Left cardiac atrium (tissue), 4 donors: ENCODE results near the gene MPP7. TPM values are rescaled to one million over a fixed set of nuclear protein-coding genes. Genes with fewer than 3 reads are reported as not detected.
A peak's percentile ranks its signal among the peaks of the same experiment; 100 is the strongest.
"Not testable (repeated sequence)": the region's sequence is repeated elsewhere in the genome, so short reads cannot be mapped to it uniquely, and the experiment has no call there.

Experiments used
- ATAC-seq, 2 donors: fragments of 200-7000 bp; cut with Tn5 transposase; one replicate each; pipeline ENCODE4 v1.9.1; 2020; ENCODE audit warnings: mild to moderate bottlenecking in 2 of 2, moderate library complexity in 2 of 2
- DNase-seq: peaks from one replicate; pipeline ENCODE4 v3.0.0-alpha.2; 2020
- intact Hi-C, 2 donors: fragments of 100-400 bp; cut with DNase I; formaldehyde crosslinking; loops; one replicate each; pipeline versions ENCODE4 v1.14.1 to v1.15.1; 2022 to 2023
- long read RNA-seq: library from polyadenylated mRNA; unstranded; transcript quantifications from one replicate; pipeline ENCODE4 v2.0.0, GENCODE V29; 2021
- total RNA-seq, 2 donors: library from RNA; stranded (reverse); fragmentation: NEBNext Ultra II Directional; extraction: Animal tissue kit (Norgen Biotek cat#: 25700); gene quantifications; one replicate each; pipeline ENCODE4 v1.2.1, GENCODE V29; 2021
- donor health status: DM: no; HTN: yes; CAD: no.
- donor health status: DM: no; HTN: yes; CAD: no; lungs with severe emphysema.
- donor health status: DM: yes; HTN: yes; CAD: no.
- donor health status: Dilated cardiomyopathy.

The MPP7 gene
- total RNA-seq: 10 to 100 TPM in 1 of 2 donors, 1 to 10 TPM in 1; 9.7 to 11.0 TPM
- long read RNA-seq, partial matches to known transcripts: 2 of 16 reads
- long read RNA-seq, other reads (novel, unspliced or antisense): 14 of 16 reads

DNA sequence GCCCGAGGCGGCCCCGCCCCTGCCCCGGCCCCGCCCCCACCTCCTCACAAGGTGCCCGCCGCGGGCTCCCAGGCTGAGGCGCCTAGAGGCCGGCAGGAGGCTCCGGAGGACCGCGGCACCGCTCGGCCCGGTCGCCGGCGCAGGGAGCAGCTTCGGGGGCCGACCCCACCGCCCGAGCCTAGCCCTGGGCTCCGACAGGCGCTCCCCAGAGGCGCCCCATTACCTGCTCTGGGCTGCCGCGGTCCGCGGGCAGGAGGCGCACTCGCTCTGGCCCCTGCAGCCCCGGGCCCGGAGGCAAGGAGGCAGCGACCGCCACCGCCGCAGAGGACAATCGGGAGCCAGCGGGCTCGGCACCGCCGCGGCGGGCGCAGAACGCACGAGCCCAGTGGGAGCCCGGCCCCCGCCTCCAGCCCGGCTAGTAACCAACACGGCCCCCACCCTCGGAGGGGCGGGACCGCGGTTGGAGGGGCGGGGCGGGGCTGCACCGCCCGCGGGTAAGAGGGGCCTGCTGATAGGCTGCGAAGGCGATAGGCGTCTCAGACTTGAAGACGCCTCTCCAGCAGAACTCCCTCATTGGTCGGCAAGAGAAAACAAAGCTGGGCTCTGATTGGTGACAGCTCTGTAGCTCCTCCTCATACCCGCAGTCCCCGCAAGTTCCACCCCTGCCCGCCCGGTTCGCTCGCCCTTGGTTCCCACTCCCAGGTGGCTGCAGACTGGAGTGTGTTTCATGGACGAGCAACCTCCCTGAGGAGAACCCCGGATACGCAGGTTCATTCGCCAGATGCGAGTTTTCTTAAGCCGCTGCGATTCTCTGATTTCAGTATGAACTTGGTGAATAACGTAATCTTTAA lies at the start of gene MPP7:
Gene MPP7, minus strand, starts transcription at position 427 of the 851 bp plus-strand sequence. CDS start 64,460 bp downstream, outside the sequence.
- peak; percentile 99 for ATAC-seq
- peak; percentile 95 for DNase-seq
- intact Hi-C loops: loop anchor here in 1 of 2 donors (2.0 kb wide), 1 partner anchor 82 kb away; no protein-coding TSS in a partner anchor

DNA sequence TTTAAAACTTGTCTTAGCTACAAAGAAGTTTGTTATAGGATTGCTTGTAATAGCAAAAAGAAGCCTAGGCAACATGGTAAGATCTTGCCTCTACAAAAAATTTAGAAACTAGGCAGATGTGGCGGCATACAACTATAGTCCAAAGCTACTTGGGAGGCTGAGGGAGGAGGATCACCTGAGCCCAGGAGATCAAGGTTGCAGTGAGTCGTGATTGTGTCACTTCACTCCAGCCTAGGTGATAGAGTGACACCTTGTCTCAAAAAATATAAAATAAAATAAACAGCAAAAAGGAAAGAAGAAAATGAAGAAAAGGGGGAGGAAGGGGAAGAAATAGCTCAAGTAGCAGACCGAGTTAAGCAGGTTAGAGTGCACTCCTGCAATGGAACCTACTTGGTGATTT lies 47.0 kb upstream of the MPP7 start:
- ATAC-seq (no peak), DNase-seq (no peak)
- intact Hi-C loops: no loop called here

DNA sequence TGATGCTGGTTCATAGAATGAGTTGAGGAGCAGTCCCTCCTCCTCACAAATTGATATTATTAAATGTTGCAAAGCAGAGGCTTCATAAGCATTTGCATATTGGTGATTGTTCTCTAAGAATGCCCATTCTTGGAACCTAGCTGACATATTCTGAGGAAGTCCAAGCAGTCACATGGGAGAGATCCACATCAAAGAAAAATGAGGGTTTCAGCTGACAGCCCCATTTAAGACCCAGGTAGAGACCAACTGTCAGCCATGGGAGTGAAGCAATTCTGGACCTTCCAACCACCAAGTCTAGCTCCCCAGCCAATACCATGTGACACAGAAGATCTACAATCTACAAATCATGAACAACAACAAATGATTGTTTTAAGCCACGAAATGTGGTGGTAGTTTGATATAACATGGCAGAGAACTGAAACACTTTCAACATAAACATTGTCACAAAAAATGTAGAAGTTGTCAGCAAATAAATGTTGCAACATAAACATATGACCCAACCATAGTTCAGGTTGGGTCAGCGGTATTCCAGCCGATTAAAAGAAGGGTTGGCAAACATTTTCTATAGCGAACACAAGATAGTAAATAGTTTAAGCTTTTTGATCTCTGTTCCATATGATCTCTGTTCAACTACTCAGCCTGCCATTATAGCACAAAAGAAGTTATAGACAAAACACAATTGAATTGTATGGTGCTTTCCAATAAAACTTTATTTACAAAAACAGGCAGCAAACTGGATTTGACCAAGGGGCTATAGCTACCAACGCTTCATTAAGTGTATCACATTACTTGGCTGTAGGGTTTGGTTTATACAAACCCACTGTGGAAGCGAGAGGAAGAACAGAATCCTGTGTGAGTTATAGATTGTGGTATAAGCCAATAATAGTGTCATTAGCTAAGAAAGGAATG lies 41.4 kb upstream of the MPP7 start:
- no peak for DNase-seq
- intact Hi-C loops: no loop called here
- ATAC-seq: no peak

DNA sequence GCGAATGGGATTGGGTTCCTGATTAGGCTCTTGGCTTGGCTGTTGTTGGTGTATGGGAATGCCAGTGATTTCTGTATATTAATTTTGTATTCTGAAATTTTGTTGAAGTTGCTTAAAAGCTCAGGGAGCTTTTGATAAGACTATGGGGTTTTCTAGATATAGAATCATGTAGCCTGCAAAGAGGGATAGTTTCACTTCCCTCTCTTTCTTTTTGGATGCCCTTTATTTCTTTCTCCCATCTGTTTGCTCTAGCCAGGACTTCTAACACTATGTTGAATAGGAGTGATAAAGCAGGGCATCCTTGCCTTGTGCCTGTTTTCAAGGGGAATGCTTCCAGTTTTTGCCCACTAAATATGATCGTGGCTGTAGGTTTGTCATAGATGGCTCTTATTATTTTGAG lies 40.4 kb upstream of the MPP7 start:
- intact Hi-C loops: no loop called here
- DNase-seq (no peak), ATAC-seq (no peak)

DNA sequence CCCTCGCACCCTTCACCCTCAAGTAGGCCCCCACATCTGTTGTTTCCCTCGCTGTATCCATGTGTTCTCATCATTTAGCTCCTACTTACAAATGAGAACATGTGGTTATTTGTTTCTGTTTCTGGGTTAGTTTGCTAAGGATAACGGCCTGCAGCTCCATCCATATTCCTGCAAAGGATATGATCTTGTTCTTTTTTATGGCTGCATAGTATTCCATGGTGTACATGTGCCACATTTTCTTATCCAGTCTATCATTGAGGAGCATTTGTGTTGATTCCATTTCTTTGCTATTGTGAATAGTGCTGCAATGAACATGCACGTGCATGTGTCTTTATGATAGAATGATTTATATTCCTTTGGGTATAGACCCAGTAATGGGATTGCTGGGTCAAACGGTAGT lies 38.8 kb upstream of the MPP7 start:
- intact Hi-C loops, ATAC-seq, DNase-seq: not testable (repeated sequence)

DNA sequence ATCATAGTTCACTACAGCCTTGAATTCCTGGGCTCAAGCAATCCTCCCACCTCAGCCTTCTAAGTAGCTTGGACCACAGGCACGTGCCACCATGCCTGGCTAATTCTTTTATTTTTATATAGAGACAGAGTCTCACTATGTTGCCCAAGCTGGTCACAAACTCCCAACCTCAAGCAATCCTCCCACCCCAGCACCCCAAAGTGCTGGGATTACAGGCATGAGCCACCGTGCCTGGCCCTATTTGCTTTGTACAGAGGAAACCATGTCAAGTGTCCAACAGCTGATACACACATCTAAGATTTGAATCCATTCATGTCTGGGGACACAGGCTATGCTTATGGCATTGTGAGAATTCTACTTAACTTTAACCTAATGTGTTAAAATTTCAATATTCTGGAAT lies 29.9 kb upstream of the MPP7 start:
- DNase-seq: no peak
- intact Hi-C loops: no loop called here
- ATAC-seq: no peak

DNA sequence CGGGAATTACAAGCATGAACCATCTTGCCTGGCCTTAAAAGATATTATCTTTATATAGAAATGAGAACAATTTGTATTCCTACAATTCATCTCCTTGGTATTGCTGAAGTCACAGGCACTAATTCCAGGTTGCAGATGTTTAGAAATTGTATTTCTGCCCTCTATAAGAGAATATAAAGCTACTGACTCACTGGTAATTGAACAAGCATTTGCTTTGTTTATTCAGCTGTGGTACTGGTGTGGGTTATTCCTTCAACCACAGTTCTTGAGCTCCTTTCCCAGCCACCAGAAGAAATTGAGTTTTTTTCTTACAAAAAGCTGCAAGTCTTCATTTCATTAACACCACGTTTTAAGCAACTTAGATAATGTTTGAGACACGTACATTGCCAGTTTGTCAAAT lies 29.0 kb upstream of the MPP7 start:
- no peak for ATAC-seq
- no peak for DNase-seq
- intact Hi-C loops: no loop called here

DNA sequence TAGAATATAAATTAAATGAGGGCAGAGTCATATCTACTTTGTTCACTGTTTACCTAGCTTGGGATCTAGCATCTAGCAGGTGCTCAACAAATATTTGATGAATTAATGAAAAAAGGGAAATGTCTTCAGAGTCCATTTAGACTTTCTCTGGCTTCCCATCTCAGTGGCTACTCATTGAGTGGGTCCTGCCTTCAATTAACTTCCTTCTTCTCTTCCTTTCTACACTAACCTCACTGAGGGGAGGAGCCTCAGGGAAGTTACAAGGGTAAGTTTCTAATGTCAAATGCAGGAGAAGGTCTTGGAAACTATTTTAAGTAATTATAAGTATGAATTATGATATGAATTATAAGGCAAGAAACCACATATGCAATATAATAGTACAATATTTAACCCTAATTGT lies 28.2 kb upstream of the MPP7 start:
- DNase-seq: no peak
- no peak for ATAC-seq
- intact Hi-C loops: no loop called here

DNA sequence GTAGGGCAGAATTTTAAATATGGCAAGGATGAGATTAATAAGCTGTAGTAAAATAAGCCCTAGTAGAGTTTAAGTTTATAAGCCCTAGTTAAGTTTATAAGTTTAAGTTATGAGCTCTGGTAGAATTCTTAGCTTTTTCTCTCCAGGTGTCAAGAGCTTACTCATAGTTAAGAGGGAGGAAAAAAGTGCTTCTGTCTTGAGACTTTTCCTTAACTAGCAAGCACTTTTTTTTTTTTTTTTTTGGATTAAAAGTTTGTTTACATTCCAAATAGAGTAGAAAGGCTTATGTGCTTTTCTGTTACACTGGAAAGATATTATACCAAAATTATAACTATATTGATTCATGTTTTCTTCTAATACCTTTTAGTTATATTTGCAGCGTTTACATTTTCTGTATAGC lies 25.5 kb upstream of the MPP7 start:
- ATAC-seq: no peak
- intact Hi-C loops: no loop called here
- DNase-seq: no peak

DNA sequence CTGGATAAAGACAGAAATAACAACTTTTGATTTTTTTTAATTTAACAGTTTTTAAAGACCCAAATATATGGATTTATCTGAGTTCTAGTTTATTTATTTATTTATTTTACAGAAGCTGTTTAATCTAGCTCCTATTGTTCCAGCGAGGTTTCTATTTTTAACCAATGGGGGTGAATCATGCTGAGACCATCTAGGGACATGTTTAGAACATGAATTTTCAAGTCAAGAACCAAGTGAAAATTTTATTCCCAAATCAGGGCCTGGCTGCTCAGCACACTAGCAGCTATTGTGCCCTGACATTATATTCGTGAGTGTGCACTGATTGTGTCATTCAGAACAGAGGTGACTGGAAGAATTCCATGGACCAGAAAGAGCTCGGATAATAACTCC lies 24.6 kb upstream of the MPP7 start:
- DNase-seq (no peak), ATAC-seq (peak; percentile 20 to 46)
- intact Hi-C loops: no loop called here

DNA sequence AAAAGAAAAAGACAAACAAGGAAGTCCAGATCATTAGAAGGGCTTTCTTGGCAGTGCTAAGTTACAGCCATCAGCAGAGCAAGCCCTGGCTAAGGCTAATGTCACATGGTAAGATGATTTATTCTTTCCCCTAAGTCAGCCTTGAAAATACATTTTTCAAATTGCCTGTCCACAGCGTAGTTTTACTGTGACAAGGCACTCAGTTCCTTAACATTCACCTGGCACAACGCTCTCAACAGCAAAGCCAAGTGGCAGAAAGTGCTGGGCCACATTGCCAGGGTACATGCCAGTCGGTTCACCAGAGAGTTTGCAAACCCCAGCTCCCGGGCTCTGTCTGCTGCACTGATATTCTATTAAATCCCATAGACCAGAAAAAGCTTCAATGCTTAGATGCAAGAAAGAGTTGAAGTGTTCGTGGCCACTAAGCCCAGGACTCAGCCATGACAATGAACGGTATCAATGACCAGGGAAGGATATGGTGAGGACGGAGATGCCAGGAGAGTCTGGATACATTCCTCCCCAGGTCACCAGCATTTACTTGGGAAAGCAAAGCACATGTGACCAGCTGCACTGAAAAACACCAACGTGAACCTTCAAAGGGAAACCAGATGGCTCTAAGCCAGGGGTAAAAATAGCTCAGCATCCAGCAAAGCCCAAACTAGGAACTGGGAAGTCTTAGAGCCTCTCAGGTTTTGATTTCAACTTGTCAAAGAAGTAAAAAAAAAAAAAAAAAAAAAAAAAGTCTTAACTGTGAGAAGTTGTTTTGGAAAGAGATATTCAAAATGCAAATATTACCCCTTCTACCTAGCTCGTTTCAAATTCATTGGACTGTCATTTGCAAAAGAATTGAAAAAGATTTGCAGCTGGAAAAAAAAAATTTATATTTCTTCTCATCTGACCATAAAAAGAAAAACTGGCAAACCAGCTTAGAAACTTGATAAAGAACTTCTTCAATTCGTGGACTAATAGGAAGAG lies 23.9 kb upstream of the MPP7 start:
- intact Hi-C loops: no loop called here
- ATAC-seq (peak; percentile 84 to 88), DNase-seq (no peak)

DNA sequence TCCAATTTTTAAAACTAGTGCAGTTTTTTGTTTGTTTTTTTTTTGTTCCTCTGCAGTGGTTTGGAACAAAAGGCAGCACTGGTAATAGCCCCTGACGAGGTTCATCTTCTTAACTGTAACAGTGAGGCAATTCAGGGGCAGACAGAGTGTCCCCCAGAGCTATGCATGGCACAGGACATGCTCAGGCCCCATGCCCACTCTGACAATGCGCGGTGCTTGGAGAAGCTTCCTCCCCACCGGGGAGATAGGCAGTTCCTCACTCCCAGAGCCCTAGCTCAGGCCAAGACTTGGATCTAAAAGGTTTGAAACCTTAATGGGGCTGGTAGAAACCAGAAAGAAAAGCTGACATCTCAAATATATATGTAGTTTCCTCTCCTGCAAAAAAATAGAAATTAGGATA lies 17.9 kb upstream of the MPP7 start:
- ATAC-seq: no peak
- intact Hi-C loops: no loop called here
- DNase-seq: no peak

DNA sequence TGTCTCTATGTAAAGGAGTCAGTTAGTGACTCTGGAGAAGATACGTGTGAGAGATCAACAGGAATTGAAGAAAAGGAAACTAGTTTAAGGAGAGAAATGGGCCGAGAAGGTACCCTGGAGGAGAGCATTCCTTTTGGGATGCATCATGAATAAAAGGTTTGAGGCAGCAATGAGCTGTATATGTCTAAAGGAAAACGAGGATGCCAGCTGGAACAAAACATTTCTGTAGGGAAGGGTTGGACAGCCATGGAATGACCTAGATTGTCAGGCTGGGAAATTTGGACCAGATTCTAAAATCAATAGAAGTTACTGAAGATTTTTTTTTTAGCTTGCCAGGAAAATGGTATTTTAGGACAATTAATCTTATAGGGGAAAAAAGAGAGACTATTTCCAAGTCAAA lies 17.2 kb upstream of the MPP7 start:
- no peak for DNase-seq
- no peak for ATAC-seq
- intact Hi-C loops: no loop called here

DNA sequence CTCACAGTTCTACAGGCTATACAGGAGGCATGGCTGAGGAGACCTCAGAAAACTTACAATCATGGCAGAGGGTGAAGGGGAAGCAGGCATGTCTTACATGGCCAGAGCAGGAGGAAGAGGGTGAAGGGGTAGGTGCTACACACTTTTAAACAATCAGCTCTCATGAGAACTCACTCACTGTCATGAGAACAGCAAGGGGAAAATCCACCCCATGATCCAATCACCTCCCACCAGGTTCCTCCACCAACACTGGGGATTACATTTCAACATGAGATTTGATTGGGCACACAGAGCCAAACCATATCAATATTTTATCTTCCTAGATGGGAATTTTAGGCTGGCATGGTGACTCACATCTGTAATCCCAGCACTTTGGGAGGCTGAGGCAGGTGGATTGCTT lies 16.2 kb upstream of the MPP7 start:
- ATAC-seq, DNase-seq, intact Hi-C loops: not testable (repeated sequence)

DNA sequence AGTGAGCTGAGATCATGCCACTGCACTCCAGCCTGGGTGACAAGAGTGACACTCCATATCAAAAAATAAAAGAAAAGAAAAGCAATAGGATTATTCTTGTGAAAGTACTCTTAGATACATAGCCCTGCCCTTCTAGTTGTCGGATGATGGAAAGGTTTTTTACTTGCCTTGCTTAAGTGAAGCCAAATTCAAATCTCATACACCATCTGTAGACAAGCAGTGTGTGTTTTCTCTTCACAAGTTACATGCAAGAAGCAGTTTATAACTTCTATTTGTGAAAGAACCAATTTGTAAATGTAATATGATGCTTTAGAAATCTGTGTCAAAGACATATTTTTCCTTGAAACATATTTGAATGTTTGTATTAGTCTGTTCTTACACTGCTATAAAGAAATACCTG lies 15.8 kb upstream of the MPP7 start:
- ATAC-seq: no peak
- intact Hi-C loops: no loop called here

DNA sequence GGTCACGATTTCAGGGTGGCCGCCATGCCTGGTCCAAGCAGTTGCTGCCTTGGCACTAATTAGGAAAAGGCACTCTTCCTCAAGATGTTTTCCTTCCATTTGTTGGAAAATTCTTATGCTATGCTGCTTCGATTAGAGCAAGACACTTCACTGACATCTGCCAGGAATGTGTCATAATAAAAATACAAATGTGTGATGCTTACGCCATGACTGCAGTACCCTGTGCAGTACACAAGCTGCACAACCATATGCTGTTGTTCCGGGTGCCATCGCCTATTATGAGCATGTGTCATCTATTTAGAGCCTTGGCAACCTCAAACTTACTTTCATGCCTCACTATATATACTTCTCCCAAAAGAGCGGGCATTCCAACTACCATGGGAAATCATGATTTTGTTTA lies 14.9 kb upstream of the MPP7 start:
- no peak for DNase-seq
- intact Hi-C loops: no loop called here
- no peak for ATAC-seq

More for the DNA sequence above, 15.8 kb upstream of the MPP7 start:
- no peak for DNase-seq

DNA sequence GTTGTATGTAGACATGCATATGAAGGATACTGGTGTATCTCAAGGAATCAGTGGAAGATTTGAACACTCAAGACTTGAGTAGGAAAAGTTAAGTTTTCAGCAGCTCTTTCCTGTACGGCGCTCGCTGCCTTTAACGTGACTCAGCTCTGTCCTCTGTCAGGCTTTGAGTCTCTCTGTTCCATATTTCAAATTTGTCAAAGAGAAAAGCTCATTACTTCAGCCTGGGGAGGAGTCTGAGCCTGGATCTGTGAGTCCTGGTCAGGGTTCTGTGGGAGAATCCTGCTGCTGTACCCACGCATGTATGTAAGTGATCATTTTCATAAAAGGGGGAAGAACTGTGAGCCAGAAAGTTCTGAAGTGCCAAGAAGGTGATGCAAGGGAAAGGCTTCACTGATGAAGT lies 13.8 kb upstream of the MPP7 start:
- intact Hi-C loops: no loop called here
- ATAC-seq (no peak), DNase-seq (no peak)

DNA sequence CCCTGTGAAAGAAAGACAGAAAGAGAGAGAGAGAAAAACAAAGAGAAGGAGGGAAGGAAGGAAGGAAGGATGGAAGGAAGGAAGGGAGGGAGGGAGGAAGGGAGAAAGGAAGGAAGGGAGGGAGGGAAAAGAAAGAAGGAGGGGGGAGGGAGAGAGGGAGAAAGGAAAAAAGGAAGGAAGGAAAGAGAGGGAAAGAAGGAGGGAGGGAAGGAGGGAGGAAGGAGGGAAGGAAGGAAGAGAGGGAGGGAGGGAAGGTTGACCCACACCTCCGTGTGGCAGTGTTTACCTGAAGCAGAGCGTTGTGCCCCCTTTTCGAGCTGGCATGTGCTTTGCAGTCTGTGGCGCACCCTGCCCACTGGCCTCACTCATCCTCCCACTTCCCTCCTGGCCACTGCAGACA lies 12.3 kb upstream of the MPP7 start:
- no peak for DNase-seq
- ATAC-seq: no peak
- intact Hi-C loops: no loop called here

DNA sequence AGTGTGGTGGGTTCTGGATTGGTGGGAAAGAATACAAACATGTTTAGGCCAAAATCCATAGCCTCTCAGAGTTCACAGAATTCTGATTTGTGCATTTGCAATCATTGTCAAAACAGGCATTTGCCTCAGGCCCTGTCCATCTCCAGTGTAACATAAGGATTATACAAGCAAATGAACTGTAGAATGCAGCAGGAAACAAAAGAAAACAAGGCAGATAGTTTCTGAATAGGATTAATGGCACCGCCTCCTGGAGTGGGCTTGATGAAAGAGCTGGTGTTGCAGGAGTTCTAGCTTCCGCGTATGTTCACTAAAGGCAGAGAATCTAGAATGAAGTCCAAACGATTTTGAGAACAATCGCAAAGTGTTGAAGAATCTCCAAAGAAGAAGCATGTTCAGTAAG lies 11.3 kb upstream of the MPP7 start:
- intact Hi-C loops: no loop called here
- DNase-seq (no peak), ATAC-seq (no peak)
